HuH-7 (cell line): Measurements from ENCODE around the gene PLXDC2.

Experiments
- DNase-seq: peaks from one replicate; pipeline ENCODE4 v3.0.0; 2011; ENCODE audit warnings: low spot score

Gene PLXDC2

GRCh38 chr10:19815731-19816410 is 361 bp upstream of the PLXDC2 start:
- DNase-seq, result peak; percentile 40

- DNase-seq, result no peak
These were observed 1.1 kb downstream of the PLXDC2 start for GRCh38 chr10:19817231-19817933.

GRCh38 chr10:19818876-19819275 is 2.6 kb downstream of the PLXDC2 start:
- DNase-seq, result no peak

- DNase-seq, result peak; percentile 51
These were observed 3.3 kb downstream of the PLXDC2 start for GRCh38 chr10:19819419-19820033.

- DNase-seq, result no peak
These were observed 8.4 kb downstream of the PLXDC2 start for GRCh38 chr10:19824381-19825342.

GRCh38 chr10:19825700-19826099 is 9.5 kb downstream of the PLXDC2 start:
- no peak for DNase-seq

GRCh38 chr10:19826712-19827111 is 10.5 kb downstream of the PLXDC2 start:
- no peak for DNase-seq

- no peak for DNase-seq
These were observed 12.2 kb downstream of the PLXDC2 start for GRCh38 chr10:19828278-19829049.

- DNase-seq, result no peak
These were observed 16.5 kb downstream of the PLXDC2 start for GRCh38 chr10:19832699-19833098.

GRCh38 chr10:19833170-19833824 is 17.1 kb downstream of the PLXDC2 start:
- no peak for DNase-seq

- no peak for DNase-seq
These were observed 19.7 kb downstream of the PLXDC2 start for GRCh38 chr10:19835952-19836351.

- DNase-seq, result no peak
These were observed 22.9 kb downstream of the PLXDC2 start for GRCh38 chr10:19839090-19839489.

- no peak for DNase-seq
These were observed 23.3 kb downstream of the PLXDC2 start for GRCh38 chr10:19839552-19839951.

GRCh38 chr10:19840776-19841175 is 24.5 kb downstream of the PLXDC2 start:
- DNase-seq, result no peak

GRCh38 chr10:19843487-19843886 is 27.3 kb downstream of the PLXDC2 start:
- DNase-seq, result no peak

- no peak for DNase-seq
These were observed 29.5 kb downstream of the PLXDC2 start for GRCh38 chr10:19845503-19846368.

GRCh38 chr10:19847321-19847720 is 31.1 kb downstream of the PLXDC2 start:
- no peak for DNase-seq

GRCh38 chr10:19848226-19848985 is 32.2 kb downstream of the PLXDC2 start:
- no peak for DNase-seq

GRCh38 chr10:19853831-19854230 is 37.6 kb downstream of the PLXDC2 start:
- DNase-seq, result no peak
